ENCODE measurements around the gene ANAPC2. TPM values are rescaled to one million over a fixed set of nuclear protein-coding genes. Genes with fewer than 3 reads are reported as not detected.

ANAPC2 gene
- total RNA-seq (2014; rRNA removed; shearing (Covaris generic)) = 58.8 and 63.6 TPM in 2 replicates

- in situ Hi-C loops (cut with HindIII; ENCODE audit: low sequenced_read_pairs) = no loop called here
- peak; percentile 82 for DNase-seq (ENCODE audit: low spot score)
These were observed at the start of gene ANAPC2, which contains the start of gene SSNA1 for GRCh38 chr9:137188490-137189296. ANAPC2 (minus strand) TSS chr9:137188560; CDS start chr9:137188532, 28 bp downstream. SSNA1 (plus strand) TSS chr9:137188676; CDS start chr9:137188727, 51 bp downstream.

GRCh38 chr9:137236936-137237421 is 48.6 kb upstream of the ANAPC2 start:
- in situ Hi-C loops (cut with HindIII; ENCODE audit: low sequenced_read_pairs) = no loop called here
- no peak for DNase-seq (ENCODE audit: low spot score)

- in situ Hi-C loops (cut with HindIII; ENCODE audit: low sequenced_read_pairs) = no loop called here
These were observed 48.0 kb upstream of the ANAPC2 start for GRCh38 chr9:137236238-137236935.

GRCh38 chr9:137235424-137236237 is 47.3 kb upstream of the ANAPC2 start:
- in situ Hi-C loops (cut with HindIII; ENCODE audit: low sequenced_read_pairs) = no loop called here
- no peak for DNase-seq (ENCODE audit: low spot score)

More at GRCh38 chr9:137236238-137236935, 48.0 kb upstream of the ANAPC2 start:
- peak; percentile 73 for DNase-seq (ENCODE audit: low spot score)

GRCh38 chr9:137234758-137235423 is 46.5 kb upstream of the ANAPC2 start:
- in situ Hi-C loops (cut with HindIII; ENCODE audit: low sequenced_read_pairs) = no loop called here
- no peak for DNase-seq (ENCODE audit: low spot score)

- in situ Hi-C loops (cut with HindIII; ENCODE audit: low sequenced_read_pairs) = no loop called here
These were observed 45.8 kb upstream of the ANAPC2 start for GRCh38 chr9:137234055-137234697.

GRCh38 chr9:137233143-137233980 is 45.0 kb upstream of the ANAPC2 start:
- DNase-seq (ENCODE audit: low spot score) = no peak
- in situ Hi-C loops (cut with HindIII; ENCODE audit: low sequenced_read_pairs) = no loop called here

More at GRCh38 chr9:137234055-137234697, 45.8 kb upstream of the ANAPC2 start:
- DNase-seq (ENCODE audit: low spot score) = no peak

- no peak for DNase-seq (ENCODE audit: low spot score)
- in situ Hi-C loops (cut with HindIII; ENCODE audit: low sequenced_read_pairs) = no loop called here
These were observed 44.1 kb upstream of the ANAPC2 start for GRCh38 chr9:137232510-137232909.

- in situ Hi-C loops (cut with HindIII; ENCODE audit: low sequenced_read_pairs) = no loop called here
- DNase-seq (ENCODE audit: low spot score) = no peak
These were observed 43.7 kb upstream of the ANAPC2 start for GRCh38 chr9:137232101-137232500.

- in situ Hi-C loops (cut with HindIII; ENCODE audit: low sequenced_read_pairs) = no loop called here
- DNase-seq (ENCODE audit: low spot score) = no peak
These were observed 43.1 kb upstream of the ANAPC2 start for GRCh38 chr9:137231372-137232039.

- DNase-seq (ENCODE audit: low spot score) = no peak
- in situ Hi-C loops (cut with HindIII; ENCODE audit: low sequenced_read_pairs) = no loop called here
These were observed 42.5 kb upstream of the ANAPC2 start, which contains the start of gene SLC34A3 for GRCh38 chr9:137230705-137231371. SLC34A3 (plus strand) TSS chr9:137230901; CDS start chr9:137231703, 802 bp downstream.

- no peak for DNase-seq (ENCODE audit: low spot score)
- in situ Hi-C loops (cut with HindIII; ENCODE audit: low sequenced_read_pairs) = no loop called here
These were observed 41.7 kb upstream of the ANAPC2 start for GRCh38 chr9:137229903-137230704.

GRCh38 chr9:137228968-137229896 is 40.9 kb upstream of the ANAPC2 start:
- in situ Hi-C loops (cut with HindIII; ENCODE audit: low sequenced_read_pairs) = no loop called here
- DNase-seq (ENCODE audit: low spot score) = no peak

GRCh38 chr9:137228506-137228967 is 40.2 kb upstream of the ANAPC2 start:
- in situ Hi-C loops (cut with HindIII; ENCODE audit: low sequenced_read_pairs) = no loop called here
- no peak for DNase-seq (ENCODE audit: low spot score)
